A673 (cell line): ENCODE measurements around the gene GPC6. TPM values are rescaled to one million over a fixed set of nuclear protein-coding genes. Genes with fewer than 3 reads are reported as not detected.
A peak's percentile ranks its signal among the peaks of the same experiment; 100 is the strongest.

ENCODE experiments used
- BruUV-seq: library from RNA; stranded (reverse); fragments of 400-500 nt; replicated peaks from 2 replicates; lab custom pipeline; 2021; lab: Mats Ljungman, UMichigan
- CTCF ChIA-PET: fragments of 300-600 bp; sonication (Branson Sonifier 250); formaldehyde crosslinking; loops from one replicate; lab custom pipeline; 2022; ENCODE audit warnings: antibody characterized with exemption; lab: Charles Lee
- POLR2A ChIA-PET: fragments of 300-600 bp; sonication (Branson Sonifier 250); formaldehyde crosslinking; loops from one replicate; lab custom pipeline; 2022; ENCODE audit warnings: antibody characterized with exemption; ENCODE audit not compliant: low non-redundant PET; lab: Charles Lee
- DNase-seq: peaks from one replicate; pipeline ENCODE4 v3.0.0-alpha.2; 2015; ENCODE audit warnings: low spot score
- H3K27ac ChIP-seq: fragments of 200-600 bp; sonication (generic); 2 replicates; pipeline ENCODE4 v1.5.1; 2016; ENCODE audit warnings: mixed run types, low read depth, mild to moderate bottlenecking, mixed read lengths, antibody characterized with exemption, low read length; ENCODE audit not compliant: poor library complexity, severe bottlenecking
- H3K27me3 ChIP-seq: fragments of 200-600 bp; sonication (generic); replicated peaks from 2 replicates; pipeline ENCODE4 v1.6.1; 2017; ENCODE audit warnings: mixed run types, low read depth, mild to moderate bottlenecking, mixed read lengths, antibody characterized with exemption, low read length; ENCODE audit not compliant: insufficient read depth, poor library complexity
- H3K36me3 ChIP-seq: fragments of 200-600 bp; sonication (generic); 2 replicates; pipeline ENCODE4 v1.6.1; 2016; ENCODE audit warnings: mixed run types, mild to moderate bottlenecking, mixed read lengths, antibody characterized with exemption, low read length; ENCODE audit not compliant: insufficient read depth, poor library complexity, severe bottlenecking
- H3K4me1 ChIP-seq: fragments of 200-600 bp; sonication (generic); 2 replicates; pipeline ENCODE4 v1.6.1; 2017; ENCODE audit warnings: mixed run types, mild to moderate bottlenecking, mixed read lengths, antibody characterized with exemption, low read length; ENCODE audit not compliant: insufficient read depth, poor library complexity, severe bottlenecking
- H3K4me3 ChIP-seq: fragments of 200-600 bp; sonication (generic); 2 replicates; pipeline ENCODE4 v1.5.1; 2016; ENCODE audit warnings: low read depth, mixed run types, mild to moderate bottlenecking, mixed read lengths, low read length; ENCODE audit not compliant: poor library complexity, severe bottlenecking
- H3K9me3 ChIP-seq: fragments of 200-600 bp; sonication (generic); 2 replicates; pipeline ENCODE4 v1.6.1; 2016; ENCODE audit warnings: mixed run types, low read depth, mild to moderate bottlenecking, mixed read lengths, antibody characterized with exemption, low read length; ENCODE audit not compliant: poor library complexity, severe bottlenecking
- EZH2 ChIP-seq: fragments of 200-600 bp; sonication (generic); IDR thresholded peaks from 2 replicates; pipeline ENCODE4 v1.6.1; 2017; ENCODE audit warnings: borderline replicate concordance, low read depth, mild to moderate bottlenecking, mixed read lengths, antibody characterized with exemption, low read length; ENCODE audit not compliant: poor library complexity, severe bottlenecking
- intact Hi-C: fragments of 100-400 bp; cut with micrococcal nuclease; formaldehyde crosslinking; loops from one replicate; pipeline ENCODE4 v1.10.0; 2022; ENCODE audit not compliant: unreplicated experiment
- total RNA-seq: library from RNA; stranded (reverse); gene quantifications from 2 replicates; pipeline ENCODE4 v1.2.3, GENCODE V29; 2021
- TF ChIP-seq, protein P1 (sequence below): fragments of 300-800, 200-600 bp; sonication (generic); conservative IDR thresholded peaks from 2 replicates; pipeline ENCODE4 v1.5.1; 2017; ENCODE audit warnings: low read depth, mild to moderate bottlenecking, antibody characterized with exemption, low read length, moderate library complexity, mixed read lengths

Gene GPC6
- total RNA-seq, 1 experiment from 2014 or later, result 23.3 TPM

DNA sequence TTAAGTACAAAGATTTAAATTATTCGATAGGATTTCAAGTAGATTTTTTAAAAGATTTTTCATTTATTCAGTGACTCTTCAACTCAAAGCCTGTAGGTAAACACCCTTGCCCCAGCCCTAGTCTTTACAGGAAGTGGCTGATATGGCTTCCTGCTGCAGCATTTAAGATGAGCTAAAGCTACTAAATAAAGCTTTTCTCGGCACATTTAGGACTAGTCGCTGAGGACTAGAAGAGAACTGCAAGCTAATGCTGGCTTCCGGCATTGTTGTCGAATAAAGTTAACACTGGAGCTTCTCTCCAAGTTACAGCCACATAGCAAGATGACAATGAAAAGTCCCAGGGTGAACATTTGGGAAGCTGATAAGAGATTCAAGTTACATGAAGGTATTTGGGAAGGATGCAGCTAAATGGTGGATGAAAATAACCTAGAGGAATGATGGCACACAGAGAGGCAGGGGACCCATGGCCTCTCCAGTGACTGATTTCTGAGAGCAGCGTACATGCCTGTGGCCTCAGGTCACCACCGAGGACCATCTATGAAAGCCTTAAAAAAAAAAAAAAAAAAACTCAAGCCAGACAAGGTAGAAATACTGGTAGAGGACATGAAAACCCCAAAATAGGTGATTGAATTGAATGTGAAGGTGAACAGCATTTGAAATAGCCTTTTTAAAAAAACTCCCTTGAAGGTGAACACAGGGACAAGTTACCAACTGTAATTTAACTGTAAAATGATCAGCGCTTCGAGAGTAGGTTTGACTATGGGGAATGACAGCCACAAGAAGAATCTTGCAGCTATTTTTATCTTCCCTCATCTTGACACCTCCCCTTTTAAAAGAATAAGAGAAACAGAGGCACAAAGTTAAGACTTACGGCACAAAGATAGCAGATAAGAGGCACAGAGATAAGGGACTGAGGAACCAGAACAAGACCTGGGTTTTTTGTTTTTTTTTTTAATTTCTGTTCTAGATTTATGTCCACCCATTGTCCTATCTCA lies 1097.5 kb downstream of the GPC6 start:
- DNase-seq, result peak; percentile 58
- Histone ChIP-seq H3K9me3 (no peaks in the 10 kb centered on the region), H3K4me3 (no peak overlapping the region), H3K36me3 (no peaks in the 10 kb centered on the region), H3K27ac (peak overlapping the region; percentile 13), H3K4me1 (peaks cover 27% of the 10 kb centered on the region), H3K27me3 (no peaks in the 10 kb centered on the region)
- ChIA-PET CTCF (no interaction called here), POLR2A (no interaction called here)
- BruUV-seq, result no TSS peak
- intact Hi-C loops, result no loop called here
- TF ChIP-seq EZH2, result no peak
- TF ChIP-seq, protein P1, sequence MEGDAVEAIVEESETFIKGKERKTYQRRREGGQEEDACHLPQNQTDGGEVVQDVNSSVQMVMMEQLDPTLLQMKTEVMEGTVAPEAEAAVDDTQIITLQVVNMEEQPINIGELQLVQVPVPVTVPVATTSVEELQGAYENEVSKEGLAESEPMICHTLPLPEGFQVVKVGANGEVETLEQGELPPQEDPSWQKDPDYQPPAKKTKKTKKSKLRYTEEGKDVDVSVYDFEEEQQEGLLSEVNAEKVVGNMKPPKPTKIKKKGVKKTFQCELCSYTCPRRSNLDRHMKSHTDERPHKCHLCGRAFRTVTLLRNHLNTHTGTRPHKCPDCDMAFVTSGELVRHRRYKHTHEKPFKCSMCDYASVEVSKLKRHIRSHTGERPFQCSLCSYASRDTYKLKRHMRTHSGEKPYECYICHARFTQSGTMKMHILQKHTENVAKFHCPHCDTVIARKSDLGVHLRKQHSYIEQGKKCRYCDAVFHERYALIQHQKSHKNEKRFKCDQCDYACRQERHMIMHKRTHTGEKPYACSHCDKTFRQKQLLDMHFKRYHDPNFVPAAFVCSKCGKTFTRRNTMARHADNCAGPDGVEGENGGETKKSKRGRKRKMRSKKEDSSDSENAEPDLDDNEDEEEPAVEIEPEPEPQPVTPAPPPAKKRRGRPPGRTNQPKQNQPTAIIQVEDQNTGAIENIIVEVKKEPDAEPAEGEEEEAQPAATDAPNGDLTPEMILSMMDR, result no peak

DNA sequence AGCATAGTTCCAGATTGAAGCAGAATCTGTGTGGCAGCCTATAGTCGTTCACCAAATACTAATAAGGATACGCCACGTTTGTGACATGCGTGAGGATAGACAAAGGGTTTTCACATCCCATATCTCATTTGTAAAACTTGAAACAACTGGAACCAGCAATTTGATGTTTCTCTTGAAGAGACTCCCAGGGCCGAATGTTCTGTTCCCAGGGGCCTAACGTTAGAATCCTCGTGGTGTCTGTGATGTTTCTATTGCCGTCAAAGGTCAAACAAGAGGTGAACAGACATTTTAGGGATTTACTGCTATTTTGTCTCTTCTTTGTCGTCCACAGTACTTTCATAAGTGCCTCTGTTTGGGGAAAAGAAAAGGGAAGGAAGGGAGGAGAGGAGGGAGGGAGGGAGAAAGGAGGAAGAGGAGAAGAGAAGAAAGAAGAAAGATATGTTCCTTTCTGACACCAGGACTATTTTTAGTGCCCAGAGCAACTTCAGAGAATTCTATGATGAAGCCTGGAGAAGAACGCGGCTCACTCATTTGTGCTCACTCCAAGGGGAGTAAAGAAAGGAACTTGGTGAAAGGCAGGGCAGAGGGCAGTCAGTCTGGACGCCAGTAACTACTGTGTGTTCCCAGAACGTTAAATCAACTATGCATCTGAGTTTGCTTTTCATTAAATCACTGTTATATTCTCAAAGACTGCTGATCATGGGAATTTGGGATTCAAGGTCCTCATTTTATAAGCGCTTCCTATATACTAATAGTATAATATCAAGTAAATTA lies 1098.3 kb downstream of the GPC6 start:
- H3K36me3 ChIP-seq, result no peaks in the 10 kb centered on the region
- ChIA-PET POLR2A (no interaction called here), CTCF (no interaction called here)
- DNase-seq, result no peak
- H3K4me3 ChIP-seq, result no peak overlapping the region
- peaks cover 34% of the 10 kb centered on the region for H3K4me1 ChIP-seq
- TF ChIP-seq, protein P1, result no peak
- TF ChIP-seq EZH2, result no peak
- H3K9me3 ChIP-seq, result no peaks in the 10 kb centered on the region
- H3K27ac ChIP-seq, result no peak overlapping the region
- no peaks in the 10 kb centered on the region for H3K27me3 ChIP-seq
- intact Hi-C loops, result no loop called here
- no TSS peak for BruUV-seq

DNA sequence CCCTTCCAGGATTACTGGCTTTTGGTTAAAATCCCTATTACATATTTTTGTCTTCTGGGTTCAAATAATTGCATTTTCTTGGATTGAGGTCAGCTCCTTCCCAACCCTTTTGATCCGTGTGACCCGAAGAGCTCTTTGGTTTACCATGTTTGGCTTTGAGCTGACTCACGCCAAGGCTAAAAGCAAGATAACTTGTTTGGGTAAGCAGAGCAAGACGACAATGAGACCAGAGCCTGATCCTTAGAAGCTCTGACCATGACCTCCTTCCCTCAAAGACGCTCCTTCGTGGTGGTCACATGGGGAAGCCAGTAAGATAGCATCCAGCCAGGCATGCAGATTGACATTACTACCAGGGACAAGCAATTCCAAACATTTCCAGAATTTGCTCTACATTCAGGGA lies 1099.0 kb downstream of the GPC6 start:
- no peak overlapping the region for H3K4me3 ChIP-seq
- CTCF ChIA-PET, result no interaction called here
- intact Hi-C loops, result no loop called here
- POLR2A ChIA-PET, result no interaction called here
- TF ChIP-seq, protein P1, result no peak
- TF ChIP-seq EZH2, result no peak
- no peaks in the 10 kb centered on the region for H3K27me3 ChIP-seq
- no TSS peak for BruUV-seq
- H3K27ac ChIP-seq, result no peak overlapping the region
- H3K9me3 ChIP-seq, result no peaks in the 10 kb centered on the region
- H3K36me3 ChIP-seq, result no peaks in the 10 kb centered on the region
- H3K4me1 ChIP-seq, result peaks cover 34% of the 10 kb centered on the region
- no peak for DNase-seq
